ENCODE results near the gene EXD3. TPM values are rescaled to one million over a fixed set of nuclear protein-coding genes. Genes with fewer than 3 reads are reported as not detected.

Gene EXD3
- total RNA-seq, 1 donor from 2014 or later, result 19.5 TPM

GRCh38 chr9:137455359-137455991 lies 32.5 kb upstream of the EXD3 start:
- no peak for DNase-seq (ENCODE audit: extremely low spot score, unreplicated experiment)
- TF ChIP-seq CTCF (conservative IDR thresholded peaks at IDR 0.05), result no peak
- no peaks in the 10 kb centered on the region for H3K36me3 Mint-ChIP-seq

GRCh38 chr9:137454597-137455358 lies 31.8 kb upstream of the EXD3 start:
- Mint-ChIP-seq H3K27me3 (no peaks in the 10 kb centered on the region), H3K4me1 (ENCODE audit: unreplicated experiment) (no peaks in the 10 kb centered on the region), H3K36me3 (no peaks in the 10 kb centered on the region), H3K27ac (peak overlapping the region; percentile 59), H3K4me3 (peak overlapping the region; percentile 74), H3K9me3 (no peaks in the 10 kb centered on the region)
- DNase-seq (ENCODE audit: extremely low spot score, unreplicated experiment), result no peak
- no peak for TF ChIP-seq CTCF (conservative IDR thresholded peaks at IDR 0.05)

More at GRCh38 chr9:137455359-137455991, 32.5 kb upstream of the EXD3 start:
- Mint-ChIP-seq H3K9me3 (no peaks in the 10 kb centered on the region), H3K27ac (peak overlapping the region; percentile 26), H3K4me1 (ENCODE audit: unreplicated experiment) (no peaks in the 10 kb centered on the region), H3K4me3 (peak overlapping the region; percentile 58), H3K27me3 (no peaks in the 10 kb centered on the region)

- TF ChIP-seq CTCF (conservative IDR thresholded peaks at IDR 0.05), result no peak
- Mint-ChIP-seq H3K9me3 (no peaks in the 10 kb centered on the region), H3K27me3 (no peaks in the 10 kb centered on the region), H3K36me3 (no peaks in the 10 kb centered on the region), H3K4me1 (ENCODE audit: unreplicated experiment) (no peaks in the 10 kb centered on the region), H3K4me3 (peak overlapping the region; percentile 74), H3K27ac (peak overlapping the region; percentile 59)
- no peak for DNase-seq (ENCODE audit: extremely low spot score, unreplicated experiment)
Observed at GRCh38 chr9:137454145-137454596, 31.2 kb upstream of the EXD3 start.

GRCh38 chr9:137453643-137454081 lies 30.7 kb upstream of the EXD3 start:
- H3K4me1 Mint-ChIP-seq (ENCODE audit: unreplicated experiment), result no peaks in the 10 kb centered on the region
- H3K27ac Mint-ChIP-seq, result no peak overlapping the region
- TF ChIP-seq CTCF (conservative IDR thresholded peaks at IDR 0.05), result no peak
- DNase-seq (ENCODE audit: extremely low spot score, unreplicated experiment), result no peak
- peak overlapping the region; percentile 72 for H3K4me3 Mint-ChIP-seq
- no peaks in the 10 kb centered on the region for H3K27me3 Mint-ChIP-seq
- no peaks in the 10 kb centered on the region for H3K9me3 Mint-ChIP-seq
- no peaks in the 10 kb centered on the region for H3K36me3 Mint-ChIP-seq

- no peak for DNase-seq (ENCODE audit: extremely low spot score, unreplicated experiment)
- no peaks in the 10 kb centered on the region for H3K27me3 Mint-ChIP-seq
- no peak for TF ChIP-seq CTCF (conservative IDR thresholded peaks at IDR 0.05)
- H3K27ac Mint-ChIP-seq, result no peak overlapping the region
- H3K4me1 Mint-ChIP-seq (ENCODE audit: unreplicated experiment), result no peaks in the 10 kb centered on the region
- no peaks in the 10 kb centered on the region for H3K9me3 Mint-ChIP-seq
- H3K36me3 Mint-ChIP-seq, result no peaks in the 10 kb centered on the region
- H3K4me3 Mint-ChIP-seq, result peak overlapping the region; percentile 72
Observed at GRCh38 chr9:137452761-137453642, 30.0 kb upstream of the EXD3 start.
